ENCODE data around the gene RRAS2. TPM values are rescaled to one million over a fixed set of nuclear protein-coding genes. Genes with fewer than 3 reads are reported as not detected.

Gene RRAS2
- total RNA-seq, 2 donors from 2014 or later = 75.1 to 99.7 TPM

DNA sequence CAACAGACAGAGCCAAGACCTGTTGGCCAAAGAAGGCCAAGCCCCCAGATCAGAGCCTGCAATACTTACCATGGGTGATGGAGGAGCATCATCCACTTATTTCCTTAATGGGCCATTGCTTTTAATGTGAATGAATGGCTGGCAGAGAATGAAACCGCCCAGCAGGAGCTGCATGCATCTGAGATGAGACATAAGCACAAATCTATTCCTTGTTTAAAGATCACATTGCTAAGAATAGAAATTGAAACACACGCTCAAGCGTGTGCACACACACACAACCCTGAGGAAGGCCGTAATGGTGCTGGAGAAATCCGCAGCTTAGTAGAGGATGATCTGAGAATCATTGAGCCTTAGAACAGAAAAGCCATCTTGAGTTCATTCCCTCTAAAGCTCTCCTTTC, 5.3 kb upstream of the RRAS2 start:
- Mint-ChIP-seq H3K9me3 (no peaks in the 10 kb centered on the region), H3K36me3 (ENCODE audit: low read depth) (no peaks in the 10 kb centered on the region), H3K27ac (no peak overlapping the region), H3K4me3 (no peak overlapping the region), H3K27me3 (ENCODE audit: insufficient read depth) (peaks cover 5% of the 10 kb centered on the region), H3K4me1 (peaks cover 7% of the 10 kb centered on the region)
- H3K9me3 ChIP-seq (ENCODE audit: control insufficient read depth, low read length) = no peaks in the 10 kb centered on the region
- H3K9ac ChIP-seq (ENCODE audit: extremely low read depth, low read length, poor library complexity, severe bottlenecking) = no peak overlapping the region
- WGBS, 2 experiments (ENCODE audit: insufficient coverage in 1 of 2, insufficient read length in 1 of 2) = 90 to 100% methylated on average over 4 to 5 of the region's 5 CpGs
- DNase-seq = no peak
- no peaks in the 10 kb centered on the region for H3K4me1 ChIP-seq (ENCODE audit: control insufficient read depth, insufficient read depth, low read length)
- no peaks in the 10 kb centered on the region for H3K27me3 ChIP-seq (ENCODE audit: control insufficient read depth, insufficient read depth, low read length, poor library complexity, severe bottlenecking)
- no peak overlapping the region for H3K27ac ChIP-seq (ENCODE audit: low read depth, low read length)
- TF ChIP-seq, protein P1, sequence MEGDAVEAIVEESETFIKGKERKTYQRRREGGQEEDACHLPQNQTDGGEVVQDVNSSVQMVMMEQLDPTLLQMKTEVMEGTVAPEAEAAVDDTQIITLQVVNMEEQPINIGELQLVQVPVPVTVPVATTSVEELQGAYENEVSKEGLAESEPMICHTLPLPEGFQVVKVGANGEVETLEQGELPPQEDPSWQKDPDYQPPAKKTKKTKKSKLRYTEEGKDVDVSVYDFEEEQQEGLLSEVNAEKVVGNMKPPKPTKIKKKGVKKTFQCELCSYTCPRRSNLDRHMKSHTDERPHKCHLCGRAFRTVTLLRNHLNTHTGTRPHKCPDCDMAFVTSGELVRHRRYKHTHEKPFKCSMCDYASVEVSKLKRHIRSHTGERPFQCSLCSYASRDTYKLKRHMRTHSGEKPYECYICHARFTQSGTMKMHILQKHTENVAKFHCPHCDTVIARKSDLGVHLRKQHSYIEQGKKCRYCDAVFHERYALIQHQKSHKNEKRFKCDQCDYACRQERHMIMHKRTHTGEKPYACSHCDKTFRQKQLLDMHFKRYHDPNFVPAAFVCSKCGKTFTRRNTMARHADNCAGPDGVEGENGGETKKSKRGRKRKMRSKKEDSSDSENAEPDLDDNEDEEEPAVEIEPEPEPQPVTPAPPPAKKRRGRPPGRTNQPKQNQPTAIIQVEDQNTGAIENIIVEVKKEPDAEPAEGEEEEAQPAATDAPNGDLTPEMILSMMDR (conservative IDR thresholded peaks at IDR 0.05) = no peak
- H3K4me3 ChIP-seq (ENCODE audit: low read length) = no peak overlapping the region
- no peaks in the 10 kb centered on the region for H3K36me3 ChIP-seq (ENCODE audit: control insufficient read depth, insufficient read depth, low read length)

- no peak overlapping the region for H3K9ac ChIP-seq (ENCODE audit: extremely low read depth, low read length, poor library complexity, severe bottlenecking)
- no peaks in the 10 kb centered on the region for H3K4me1 ChIP-seq (ENCODE audit: control insufficient read depth, insufficient read depth, low read length)
- TF ChIP-seq, protein P1 (conservative IDR thresholded peaks at IDR 0.05) = no peak
- no peaks in the 10 kb centered on the region for H3K9me3 ChIP-seq (ENCODE audit: control insufficient read depth, low read length)
- H3K27ac ChIP-seq (ENCODE audit: low read depth, low read length) = no peak overlapping the region
- no peaks in the 10 kb centered on the region for H3K27me3 ChIP-seq (ENCODE audit: control insufficient read depth, insufficient read depth, low read length, poor library complexity, severe bottlenecking)
- no peak overlapping the region for H3K4me3 ChIP-seq (ENCODE audit: low read length)
- no peaks in the 10 kb centered on the region for H3K9me3 Mint-ChIP-seq
- peaks cover 7% of the 10 kb centered on the region for H3K27me3 Mint-ChIP-seq (ENCODE audit: insufficient read depth)
- peaks cover 6% of the 10 kb centered on the region for H3K4me1 Mint-ChIP-seq
- WGBS, 2 experiments (ENCODE audit: insufficient coverage in 1 of 2, insufficient read length in 1 of 2) = 82 to 84% methylated on average over 3 of the region's 3 CpGs
- H3K27ac Mint-ChIP-seq = no peak overlapping the region
- H3K4me3 Mint-ChIP-seq = no peak overlapping the region
- no peaks in the 10 kb centered on the region for H3K36me3 Mint-ChIP-seq (ENCODE audit: low read depth)
- no peak for DNase-seq
- no peaks in the 10 kb centered on the region for H3K36me3 ChIP-seq (ENCODE audit: control insufficient read depth, insufficient read depth, low read length)
These were observed 3.6 kb upstream of the RRAS2 start for GRCh38 chr11:14362611-14363010.

GRCh38 chr11:14361951-14362350, 3.0 kb upstream of the RRAS2 start:
- H3K36me3 Mint-ChIP-seq (ENCODE audit: low read depth) = no peaks in the 10 kb centered on the region
- no peak for DNase-seq
- H3K9me3 ChIP-seq (ENCODE audit: control insufficient read depth, low read length) = no peaks in the 10 kb centered on the region
- H3K9ac ChIP-seq (ENCODE audit: extremely low read depth, low read length, poor library complexity, severe bottlenecking) = no peak overlapping the region
- no peaks in the 10 kb centered on the region for H3K4me1 ChIP-seq (ENCODE audit: control insufficient read depth, insufficient read depth, low read length)
- H3K27ac ChIP-seq (ENCODE audit: low read depth, low read length) = no peak overlapping the region
- H3K9me3 Mint-ChIP-seq = no peaks in the 10 kb centered on the region
- peaks cover 6% of the 10 kb centered on the region for H3K4me1 Mint-ChIP-seq
- TF ChIP-seq, protein P1 (conservative IDR thresholded peaks at IDR 0.05) = no peak
- no peaks in the 10 kb centered on the region for H3K27me3 ChIP-seq (ENCODE audit: control insufficient read depth, insufficient read depth, low read length, poor library complexity, severe bottlenecking)
- no peak overlapping the region for H3K4me3 ChIP-seq (ENCODE audit: low read length)
- peaks cover 7% of the 10 kb centered on the region for H3K27me3 Mint-ChIP-seq (ENCODE audit: insufficient read depth)
- H3K4me3 Mint-ChIP-seq = no peak overlapping the region
- no peaks in the 10 kb centered on the region for H3K36me3 ChIP-seq (ENCODE audit: control insufficient read depth, insufficient read depth, low read length)
- no peak overlapping the region for H3K27ac Mint-ChIP-seq
